HG03135 (cell line): Measurements from ENCODE around the gene TTC33.
A peak's percentile ranks its signal among the peaks of the same experiment; 100 is the strongest.

Experiments
- ATAC-seq: cut with Tn5 transposase; IDR thresholded peaks from one replicate; pipeline ENCODE4 v1.9.1; 2021; ENCODE audit warnings: mild to moderate bottlenecking, moderate library complexity; ENCODE audit not compliant: unreplicated experiment

Gene TTC33

GRCh38 chr5:40780858-40781257 lies 25.1 kb upstream of the TTC33 start:
- ATAC-seq: no peak

- ATAC-seq: no peak
Observed at GRCh38 chr5:40780199-40780598, 24.4 kb upstream of the TTC33 start.

- no peak for ATAC-seq
Observed at GRCh38 chr5:40779561-40779960, 23.8 kb upstream of the TTC33 start.

- no peak for ATAC-seq
Observed at GRCh38 chr5:40778133-40778532, 22.4 kb upstream of the TTC33 start.

GRCh38 chr5:40776658-40776977 lies 20.9 kb upstream of the TTC33 start:
- no peak for ATAC-seq

GRCh38 chr5:40775846-40776657 lies 20.3 kb upstream of the TTC33 start:
- no peak for ATAC-seq

- no peak for ATAC-seq
Observed at GRCh38 chr5:40775085-40775845, 19.5 kb upstream of the TTC33 start.

GRCh38 chr5:40774623-40775022 lies 18.9 kb upstream of the TTC33 start:
- no peak for ATAC-seq

- ATAC-seq: no peak
Observed at GRCh38 chr5:40770764-40771163, 15.0 kb upstream of the TTC33 start.

- ATAC-seq: no peak
Observed at GRCh38 chr5:40762705-40763104, 6.9 kb upstream of the TTC33 start.

- no peak for ATAC-seq
Observed at GRCh38 chr5:40757400-40757799, 1.6 kb upstream of the TTC33 start.

- ATAC-seq: peak; percentile 81
Observed at GRCh38 chr5:40755093-40755406, 711 bp downstream of the TTC33 start.

- ATAC-seq: peak; percentile 24
Observed at GRCh38 chr5:40754381-40755092, 1.2 kb downstream of the TTC33 start.

GRCh38 chr5:40746703-40747102 lies 9.1 kb downstream of the TTC33 start:
- ATAC-seq: no peak

- ATAC-seq: no peak
Observed at GRCh38 chr5:40743771-40744170, 12.0 kb downstream of the TTC33 start.

- no peak for ATAC-seq
Observed at GRCh38 chr5:40738502-40738901, 17.3 kb downstream of the TTC33 start.

GRCh38 chr5:40736103-40736875 lies 19.5 kb downstream of the TTC33 start:
- ATAC-seq: no peak

- ATAC-seq: no peak
Observed at GRCh38 chr5:40735609-40736008, 20.2 kb downstream of the TTC33 start.

GRCh38 chr5:40734986-40735385 lies 20.8 kb downstream of the TTC33 start:
- ATAC-seq: no peak

- no peak for ATAC-seq
Observed at GRCh38 chr5:40733879-40734563, 21.7 kb downstream of the TTC33 start.

- no peak for ATAC-seq
Observed at GRCh38 chr5:40733434-40733833, 22.3 kb downstream of the TTC33 start.
